Activated CD8-positive, alpha-beta T cell treated with anti-CD3 and anti-CD28 coated beads for 36 hours (primary cell): ENCODE data around the gene FGF1. TPM values are rescaled to one million over a fixed set of nuclear protein-coding genes. Genes with fewer than 3 reads are reported as not detected.

ENCODE experiments used
- ATAC-seq: fragments of 200-7000 bp; cut with Tn5 transposase; one replicate; pipeline ENCODE4 v1.10.0; 2021; ENCODE audit warnings: mild to moderate bottlenecking, moderate library complexity
- CTCF ChIA-PET: fragments of 350-600 bp; sonication (Branson Sonifier 250); formaldehyde crosslinking; loops from one replicate; lab custom pipeline; 2021; ENCODE audit warnings: antibody characterized with exemption; lab: Charles Lee
- POLR2A ChIA-PET: fragments of 350-600 bp; sonication (Branson Sonifier 250); formaldehyde crosslinking; loops from one replicate; lab custom pipeline; 2021; ENCODE audit warnings: antibody characterized with exemption; lab: Charles Lee
- DNase-seq: peaks from one replicate; pipeline ENCODE4 v3.0.0-alpha.2; 2020
- H3K27ac Mint-ChIP-seq: one replicate; pipeline ENCODE4 v1.8.0; 2021; ENCODE audit warnings: mild to moderate bottlenecking, mixed read lengths
- H3K27me3 Mint-ChIP-seq: one replicate; pipeline ENCODE4 v1.8.0; 2021; ENCODE audit warnings: mixed read lengths
- H3K36me3 Mint-ChIP-seq: one replicate; pipeline ENCODE4 v1.8.0; 2021; ENCODE audit warnings: low read depth, mixed read lengths
- H3K4me1 Mint-ChIP-seq: one replicate; pipeline ENCODE4 v1.8.0; 2021; ENCODE audit warnings: low read depth, mixed read lengths
- H3K4me3 Mint-ChIP-seq: one replicate; pipeline ENCODE4 v1.8.0; 2021; ENCODE audit warnings: mild to moderate bottlenecking, moderate library complexity, mixed read lengths
- H3K9me3 Mint-ChIP-seq: one replicate; pipeline ENCODE4 v1.8.0; 2021; ENCODE audit warnings: mixed read lengths
- CTCF ChIP-seq: fragments of 200-600 bp; IDR thresholded peaks from one replicate; pipeline ENCODE4 v1.8.0; 2022; ENCODE audit warnings: antibody characterized with exemption, mild to moderate bottlenecking
- intact Hi-C: fragments of 100-400 bp; cut with micrococcal nuclease; formaldehyde crosslinking; loops from one replicate; pipeline ENCODE4 v1.10.0; 2022
- total RNA-seq, 2 experiments: library from RNA; stranded (reverse); gene quantifications; one replicate each; pipeline ENCODE4 v1.2.3, GENCODE V29; 2021

The FGF1 gene
- total RNA-seq, 2 experiments from 2014 or later = not detected

DNA sequence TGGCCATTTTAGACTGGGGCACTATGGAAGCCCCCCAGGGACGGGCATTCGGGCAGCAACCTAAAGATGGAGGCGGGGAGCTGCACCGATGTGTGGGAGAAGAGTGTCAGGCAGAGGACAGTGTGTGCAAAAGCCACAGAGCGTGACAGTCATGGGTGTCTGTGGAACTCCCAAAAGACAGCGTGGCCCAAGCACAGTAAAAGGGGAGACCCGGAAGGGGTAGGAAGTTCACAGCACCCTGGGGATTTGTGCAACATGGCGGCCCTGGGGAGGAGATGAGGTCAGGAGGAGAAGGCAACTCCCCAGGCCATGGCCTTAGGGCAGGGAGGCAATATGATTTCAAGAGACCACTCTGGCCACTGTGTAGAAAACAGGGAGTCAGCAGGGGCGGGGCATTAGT lies 38.9 kb upstream of the FGF1 start:
- intact Hi-C loops = no loop called here
- Mint-ChIP-seq H3K9me3 (no peaks in the 10 kb centered on the region), H3K36me3 (no peaks in the 10 kb centered on the region), H3K4me3 (no peak overlapping the region), H3K27ac (no peak overlapping the region), H3K4me1 (peaks cover 9% of the 10 kb centered on the region), H3K27me3 (no peaks in the 10 kb centered on the region)
- ChIA-PET POLR2A (no interaction called here), CTCF (interaction anchor here (0.8 to 30.6 kb wide), 3 partner anchors 17 to 157 kb away, joined by 3 to 673 read pairs (median 30); no protein-coding TSS in a partner anchor)
- ATAC-seq = no peak
- no peak for TF ChIP-seq CTCF
- no peak for DNase-seq

- POLR2A ChIA-PET = interaction anchor here (1.0 kb wide), 1 partner anchor 15 kb away, joined by 3 read pairs; no protein-coding TSS in a partner anchor
- H3K4me1 Mint-ChIP-seq = peaks cover 9% of the 10 kb centered on the region
- CTCF ChIA-PET = interaction anchor here (0.8 to 30.6 kb wide), 5 partner anchors 10 to 159 kb away, joined by 3 to 673 read pairs (median 30); partner anchors contain the start of gene ARHGAP26
- DNase-seq = no peak
- no peak overlapping the region for H3K4me3 Mint-ChIP-seq
- intact Hi-C loops = no loop called here
- no peak for TF ChIP-seq CTCF
- no peaks in the 10 kb centered on the region for H3K27me3 Mint-ChIP-seq
- no peaks in the 10 kb centered on the region for H3K36me3 Mint-ChIP-seq
- ATAC-seq = no peak
- no peak overlapping the region for H3K27ac Mint-ChIP-seq
- H3K9me3 Mint-ChIP-seq = no peaks in the 10 kb centered on the region
Measured at GRCh38 chr5:142722896-142723295, 37.0 kb upstream of the FGF1 start.

DNA sequence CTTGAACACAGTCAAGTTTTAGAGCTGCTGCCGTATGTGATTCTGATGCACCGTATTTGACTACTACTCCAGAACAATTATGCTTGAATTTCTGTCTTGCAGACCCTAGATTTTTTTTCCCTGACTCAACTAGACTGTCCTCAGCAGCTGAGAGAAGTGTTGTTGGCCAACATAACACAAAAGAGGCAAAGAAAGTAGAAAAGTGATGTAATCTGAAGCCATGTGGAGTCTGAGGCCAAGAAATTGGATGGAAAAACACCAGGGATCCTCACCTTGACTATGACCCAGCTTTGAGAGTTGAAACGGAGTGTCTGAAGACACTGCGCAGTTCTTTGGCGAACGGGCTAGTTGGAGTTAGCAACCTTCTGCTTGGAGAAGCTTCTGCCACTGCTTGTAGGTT lies 36.3 kb upstream of the FGF1 start:
- Mint-ChIP-seq H3K4me1 (peaks cover 13% of the 10 kb centered on the region), H3K27me3 (no peaks in the 10 kb centered on the region), H3K36me3 (no peaks in the 10 kb centered on the region), H3K9me3 (no peaks in the 10 kb centered on the region), H3K27ac (no peak overlapping the region), H3K4me3 (no peak overlapping the region)
- intact Hi-C loops = no loop called here
- ChIA-PET POLR2A (interaction anchor here (0.6 kb wide), 1 partner anchor 1256 kb away, joined by 3 read pairs; no protein-coding TSS in a partner anchor), CTCF (interaction anchor here (0.9 to 30.6 kb wide), 5 partner anchors 9 to 160 kb away, joined by 3 to 673 read pairs (median 30); no protein-coding TSS in a partner anchor)
- no peak for TF ChIP-seq CTCF
- DNase-seq (no peak), ATAC-seq (no peak)

- ATAC-seq = no peak
- CTCF ChIA-PET = interaction anchor here (1.2 to 30.6 kb wide), 5 partner anchors 8 to 161 kb away, joined by 5 to 673 read pairs (median 30); no protein-coding TSS in a partner anchor
- no peak for TF ChIP-seq CTCF
- H3K36me3 Mint-ChIP-seq = no peaks in the 10 kb centered on the region
- H3K4me3 Mint-ChIP-seq = no peak overlapping the region
- no peaks in the 10 kb centered on the region for H3K27me3 Mint-ChIP-seq
- H3K27ac Mint-ChIP-seq = no peak overlapping the region
- H3K4me1 Mint-ChIP-seq = peaks cover 6% of the 10 kb centered on the region
- no peaks in the 10 kb centered on the region for H3K9me3 Mint-ChIP-seq
- no peak for DNase-seq
- POLR2A ChIA-PET = no interaction called here
- intact Hi-C loops = no loop called here
Measured at GRCh38 chr5:142720641-142721271, 34.9 kb upstream of the FGF1 start.

GRCh38 chr5:142719836-142720370 lies 34.0 kb upstream of the FGF1 start:
- H3K27ac Mint-ChIP-seq = no peak overlapping the region
- H3K4me3 Mint-ChIP-seq = no peak overlapping the region
- intact Hi-C loops = no loop called here
- POLR2A ChIA-PET = no interaction called here
- TF ChIP-seq CTCF = no peak
- H3K27me3 Mint-ChIP-seq = no peaks in the 10 kb centered on the region
- CTCF ChIA-PET = interaction anchor here (2.1 to 30.6 kb wide), 5 partner anchors 14 to 162 kb away, joined by 11 to 673 read pairs (median 56); partner anchors contain the start of gene ARHGAP26
- H3K36me3 Mint-ChIP-seq = no peaks in the 10 kb centered on the region
- DNase-seq = no peak
- peaks cover 4% of the 10 kb centered on the region for H3K4me1 Mint-ChIP-seq
- no peak for ATAC-seq
- no peaks in the 10 kb centered on the region for H3K9me3 Mint-ChIP-seq
